GM19455 (cell line): ENCODE measurements around the gene MDM2.

Experiments used
- ATAC-seq: cut with Tn5 transposase; IDR thresholded peaks from one replicate; pipeline ENCODE4 v1.9.1; 2021; ENCODE audit not compliant: unreplicated experiment

MDM2 gene

GRCh38 chr12:68871396-68871795 lies 63.4 kb downstream of the MDM2 start:
- ATAC-seq: no peak

GRCh38 chr12:68871921-68872320 lies 63.9 kb downstream of the MDM2 start:
- ATAC-seq: no peak

GRCh38 chr12:68873316-68873715 lies 65.3 kb downstream of the MDM2 start:
- ATAC-seq: no peak

DNA sequence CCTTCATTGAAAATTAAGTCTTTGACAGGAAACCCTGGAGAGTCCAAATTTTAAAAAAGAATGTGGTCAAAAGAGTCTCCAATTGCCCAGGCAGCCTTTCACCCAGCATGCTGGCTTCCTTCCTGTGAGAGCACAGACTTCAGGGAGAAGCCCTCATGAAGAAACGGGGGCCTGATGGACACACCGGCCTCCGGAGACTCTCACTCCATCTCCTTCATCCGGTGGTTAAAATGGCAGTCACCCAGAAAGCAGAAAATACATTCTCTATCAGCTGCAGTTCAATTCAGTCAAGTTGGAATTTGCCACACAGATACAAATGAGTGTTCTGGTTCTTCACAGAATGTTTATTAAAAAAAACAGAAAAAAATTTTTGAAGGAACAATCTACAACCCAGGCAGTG lies 68.5 kb downstream of the MDM2 start:
- ATAC-seq: no peak

DNA sequence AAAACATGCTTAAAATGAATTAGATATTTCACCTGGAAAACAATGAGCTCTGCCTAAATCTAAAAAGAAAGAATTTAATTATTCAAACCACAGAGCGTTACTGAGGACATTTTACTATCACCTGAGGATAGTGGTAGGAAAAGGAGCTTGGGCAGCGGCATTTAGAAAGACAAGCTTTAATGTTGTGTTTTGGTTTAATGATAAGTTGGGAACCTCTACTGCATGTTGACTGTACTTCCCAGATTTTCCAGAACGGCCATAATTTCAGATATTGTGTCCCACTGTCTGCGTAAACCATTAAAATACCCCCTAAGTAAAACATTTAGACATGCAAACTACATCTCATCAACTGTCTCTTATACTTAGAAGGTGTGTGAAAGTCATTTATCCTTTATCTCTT lies 69.6 kb downstream of the MDM2 start:
- no peak for ATAC-seq

DNA sequence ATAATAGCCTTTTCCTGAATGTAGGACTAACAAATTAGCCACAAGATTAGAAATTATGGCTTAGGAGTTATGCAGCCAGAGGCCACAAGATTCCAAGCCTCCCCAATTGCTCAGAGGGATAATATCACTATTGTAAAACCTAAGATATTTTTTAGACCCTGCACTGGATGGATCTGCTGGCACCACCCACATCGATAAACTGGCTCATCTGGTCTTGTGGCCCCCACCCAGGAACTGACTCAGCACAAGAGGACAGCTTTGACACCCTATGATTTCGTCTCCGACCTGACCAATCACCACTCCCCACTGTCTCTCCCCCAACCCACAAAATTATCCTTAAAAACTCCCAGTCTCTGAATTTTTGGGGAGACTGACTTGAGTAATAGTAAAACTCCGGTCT lies 70.3 kb downstream of the MDM2 start:
- ATAC-seq: no peak

DNA sequence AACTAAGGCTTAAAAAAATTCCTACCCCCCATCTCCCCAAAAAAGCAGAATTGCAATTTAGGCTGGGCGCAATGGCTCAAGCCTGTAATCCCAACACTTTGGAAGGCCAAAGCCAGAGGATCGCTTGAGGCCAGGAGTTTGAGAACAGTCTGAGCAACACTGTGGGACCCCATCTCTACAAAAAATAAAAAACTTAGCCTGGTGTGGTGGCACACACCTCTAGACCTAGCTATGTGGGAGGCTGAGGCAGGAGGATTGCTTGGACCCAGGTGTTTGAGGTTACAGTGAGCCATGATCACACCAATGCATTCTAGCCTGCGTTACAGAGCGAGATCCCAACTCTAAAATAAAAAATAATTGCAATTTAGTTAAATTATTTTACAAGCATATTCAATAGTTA lies 70.9 kb downstream of the MDM2 start:
- no peak for ATAC-seq

DNA sequence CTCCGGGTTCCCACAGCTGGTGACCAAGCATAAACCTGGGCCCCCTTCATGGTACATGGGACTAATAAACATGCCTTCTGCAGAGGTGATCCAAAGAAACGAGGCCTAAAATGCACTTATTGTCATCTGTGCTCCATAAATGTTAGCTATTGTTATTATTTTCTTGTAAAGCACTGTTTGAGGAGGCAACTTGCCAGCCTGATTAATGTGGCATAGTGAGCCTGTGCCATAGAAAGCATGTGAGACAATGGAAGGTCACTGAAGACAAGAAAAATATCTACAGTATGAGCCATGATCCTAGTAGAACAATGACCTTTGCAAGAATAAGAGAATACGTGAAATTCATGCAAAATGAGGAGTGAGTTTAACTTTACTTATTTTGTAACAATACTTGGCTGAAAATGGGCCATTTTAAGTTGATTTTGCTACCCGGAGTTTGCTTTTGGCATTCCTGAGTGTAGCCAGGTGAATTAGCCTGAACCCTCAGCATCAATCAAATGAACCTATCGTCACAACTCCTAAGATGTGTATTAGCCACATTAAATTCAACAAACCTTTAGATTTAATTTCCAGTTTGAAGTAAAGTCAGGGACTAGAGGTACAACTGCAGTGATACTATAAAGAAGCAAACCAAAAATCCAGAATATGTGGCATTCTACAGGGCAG lies 72.8 kb downstream of the MDM2 start:
- no peak for ATAC-seq

DNA sequence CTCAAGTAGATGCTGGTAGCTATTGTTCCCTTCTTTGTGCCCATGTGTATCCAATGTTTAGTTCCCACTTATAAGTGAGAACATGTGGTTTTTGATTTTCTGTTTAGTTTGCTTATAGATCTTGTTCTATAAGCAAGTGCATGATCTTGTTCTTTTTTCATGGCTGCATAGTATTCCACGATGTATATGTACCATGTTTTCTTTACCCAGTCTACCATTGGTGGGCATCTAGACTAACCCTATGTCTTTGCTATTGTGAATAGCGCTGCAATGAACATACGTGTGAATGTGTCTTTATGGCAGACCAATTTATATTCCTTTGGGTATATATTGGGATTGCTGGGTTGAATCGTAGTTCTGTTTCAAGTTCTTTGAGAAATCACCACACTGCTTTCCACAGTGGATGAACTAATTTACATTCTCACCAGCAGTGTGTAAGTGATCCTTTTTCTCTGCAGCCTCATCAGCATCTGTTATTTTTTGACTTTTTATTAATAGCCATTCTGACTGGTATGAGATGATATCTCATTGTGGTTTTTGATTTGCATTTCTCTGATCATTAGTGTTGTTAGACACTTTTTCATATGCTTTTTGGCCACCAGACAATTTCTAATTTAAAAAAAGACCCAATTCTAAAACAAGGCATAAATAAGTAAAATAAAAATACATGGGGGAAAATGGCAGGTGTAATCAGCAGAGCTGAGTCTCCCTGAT lies 74.4 kb downstream of the MDM2 start:
- no peak for ATAC-seq

- ATAC-seq: no peak
These were observed 75.2 kb downstream of the MDM2 start for GRCh38 chr12:68883151-68883550.

- no peak for ATAC-seq
These were observed 76.3 kb downstream of the MDM2 start for GRCh38 chr12:68884251-68884650.

DNA sequence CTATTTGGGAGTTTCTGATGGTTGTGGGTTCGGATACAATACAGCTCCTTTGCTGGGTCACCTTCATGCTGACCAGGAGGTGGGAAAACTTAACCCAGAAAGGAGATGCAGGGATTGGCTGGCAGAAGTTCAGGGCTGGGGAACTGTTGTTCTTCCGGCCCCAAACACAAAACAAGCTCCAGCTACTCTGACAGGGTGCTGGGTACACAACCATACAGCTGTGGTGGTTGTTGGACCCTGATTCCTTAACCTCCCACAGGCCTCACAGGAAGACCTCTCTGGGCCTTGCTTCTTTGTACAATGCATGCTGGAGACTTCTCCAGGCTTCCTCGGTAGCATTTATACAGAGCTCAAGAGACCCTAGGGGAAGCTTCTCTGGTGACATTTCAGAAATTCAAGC lies 77.4 kb downstream of the MDM2 start:
- no peak for ATAC-seq

GRCh38 chr12:68886636-68887572 lies 78.9 kb downstream of the MDM2 start:
- ATAC-seq: no peak

- no peak for ATAC-seq
These were observed 79.7 kb downstream of the MDM2 start for GRCh38 chr12:68887641-68888040.

- ATAC-seq: no peak
These were observed 80.3 kb downstream of the MDM2 start for GRCh38 chr12:68888243-68888642.

DNA sequence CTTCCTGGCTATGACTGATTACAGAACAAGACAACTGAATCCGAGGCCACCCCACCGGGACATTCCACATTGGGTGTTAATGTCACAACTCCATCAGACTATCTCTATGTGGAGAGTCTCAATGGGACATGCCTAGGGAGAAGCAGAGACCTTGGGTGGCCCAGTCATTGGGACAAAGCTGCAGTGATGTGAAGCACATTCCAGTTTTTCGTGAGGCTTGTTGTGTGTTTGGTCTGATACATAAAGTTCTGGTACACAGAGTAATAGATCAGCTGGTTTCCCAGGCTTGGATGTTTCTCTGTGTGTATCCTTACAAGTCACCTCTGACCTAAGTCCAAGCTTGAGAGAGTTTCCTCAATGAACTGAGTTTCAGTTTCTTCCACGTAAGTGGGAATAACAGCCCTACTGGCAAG lies 82.7 kb downstream of the MDM2 start:
- no peak for ATAC-seq

DNA sequence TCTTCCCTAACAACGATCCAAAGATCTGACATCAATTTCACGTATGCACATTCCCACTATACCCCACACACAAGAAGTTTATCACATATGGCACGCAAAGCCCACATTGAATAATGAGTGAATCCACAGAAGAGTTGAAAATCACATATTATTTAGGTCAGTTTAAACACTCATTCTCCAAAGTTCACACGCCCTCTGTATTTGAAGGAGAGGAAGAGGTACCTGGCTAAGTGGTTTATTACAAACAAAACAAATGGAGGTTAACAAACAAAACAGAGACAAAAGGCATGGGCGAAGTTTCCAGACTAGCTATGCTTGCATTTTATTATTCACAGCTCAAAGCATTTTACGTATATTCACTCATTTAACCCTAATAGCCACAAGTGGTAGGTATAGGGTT lies 83.2 kb downstream of the MDM2 start:
- ATAC-seq: no peak

DNA sequence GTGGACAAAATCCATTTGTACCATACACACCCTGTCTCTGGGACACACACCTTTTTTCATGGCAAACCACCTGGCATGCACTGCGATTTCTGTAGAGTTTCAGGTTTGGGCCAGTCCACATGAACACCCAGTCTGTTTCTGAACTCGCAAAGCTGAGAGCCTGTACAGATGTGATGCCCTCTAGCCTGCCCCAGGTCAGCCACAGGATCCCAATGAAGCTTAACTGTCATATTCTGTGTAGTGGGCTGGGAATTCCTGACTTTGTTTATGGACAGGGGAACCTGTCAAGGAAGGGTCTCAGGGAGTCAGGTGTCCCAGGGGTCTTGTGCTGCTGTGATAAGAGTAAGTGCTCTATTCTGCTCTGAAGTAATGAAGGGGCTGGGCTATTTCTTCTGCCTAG lies 85.2 kb downstream of the MDM2 start:
- ATAC-seq: no peak

- ATAC-seq: no peak
These were observed 85.8 kb downstream of the MDM2 start for GRCh38 chr12:68893741-68894140.

- no peak for ATAC-seq
These were observed 86.4 kb downstream of the MDM2 start for GRCh38 chr12:68894276-68894855.

- ATAC-seq: no peak
These were observed 89.0 kb downstream of the MDM2 start for GRCh38 chr12:68896881-68897540.
